ENCODE results near the gene CAPN10. TPM values are rescaled to one million over a fixed set of nuclear protein-coding genes. Genes with fewer than 3 reads are reported as not detected.

The CAPN10 gene
- total RNA-seq, 2 donors from 2014 or later = 25.5 to 68.4 TPM

GRCh38 chr2:240583774-240584173 lies 2.8 kb upstream of the CAPN10 start:
- no peaks in the 10 kb centered on the region for H3K27me3 ChIP-seq (replicated peaks; ENCODE audit: insufficient read depth)
- H3K4me3 ChIP-seq = no peak overlapping the region
- H3K9me3 ChIP-seq = no peaks in the 10 kb centered on the region
- no peak overlapping the region for H3K27ac ChIP-seq
- WGBS = 87% methylated on average over 4 of the region's 4 CpGs
- H3K4me1 ChIP-seq (replicated peaks) = peaks cover 19% of the 10 kb centered on the region
- DNase-seq (ENCODE audit: low spot score) = no peak
- intact Hi-C loops (cut with DNase I) = no loop called here
- no peaks in the 10 kb centered on the region for H3K36me3 ChIP-seq
- TF ChIP-seq POLR2AphosphoS5 (IDR thresholded peaks at IDR 0.05) (no peak), CTCF (IDR thresholded peaks at IDR 0.05) (no peak), POLR2A (IDR thresholded peaks at IDR 0.05) (no peak)

- H3K9me3 ChIP-seq = no peaks in the 10 kb centered on the region
- no peak overlapping the region for H3K4me3 ChIP-seq
- no peak overlapping the region for H3K27ac ChIP-seq
- WGBS = 89% methylated on average over 4 of the region's 4 CpGs
- TF ChIP-seq POLR2A (IDR thresholded peaks at IDR 0.05) (no peak), CTCF (IDR thresholded peaks at IDR 0.05) (no peak), POLR2AphosphoS5 (IDR thresholded peaks at IDR 0.05) (no peak)
- no peaks in the 10 kb centered on the region for H3K27me3 ChIP-seq (replicated peaks; ENCODE audit: insufficient read depth)
- H3K36me3 ChIP-seq = no peaks in the 10 kb centered on the region
- intact Hi-C loops (cut with DNase I) = no loop called here
- peaks cover 19% of the 10 kb centered on the region for H3K4me1 ChIP-seq (replicated peaks)
- DNase-seq (ENCODE audit: low spot score) = no peak
Observed at GRCh38 chr2:240584486-240585031, 2.0 kb upstream of the CAPN10 start.

GRCh38 chr2:240585101-240585500 lies 1.4 kb upstream of the CAPN10 start:
- no peak overlapping the region for H3K27ac ChIP-seq
- H3K27me3 ChIP-seq (replicated peaks; ENCODE audit: insufficient read depth) = no peaks in the 10 kb centered on the region
- peak overlapping the region; percentile 91 to 92 for H3K4me3 ChIP-seq
- DNase-seq (ENCODE audit: low spot score) = no peak
- H3K9me3 ChIP-seq = no peaks in the 10 kb centered on the region
- peaks cover 19% of the 10 kb centered on the region for H3K4me1 ChIP-seq (replicated peaks)
- intact Hi-C loops (cut with DNase I) = no loop called here
- H3K36me3 ChIP-seq = no peaks in the 10 kb centered on the region
- TF ChIP-seq POLR2AphosphoS5 (IDR thresholded peaks at IDR 0.05) = no peak
- no peak for TF ChIP-seq POLR2A (IDR thresholded peaks at IDR 0.05)
- TF ChIP-seq CTCF (IDR thresholded peaks at IDR 0.05) = no peak
- WGBS = 83% methylated on average over 6 of the region's 6 CpGs

GRCh38 chr2:240585681-240586197 lies 795 bp upstream of the CAPN10 start:
- WGBS = 2% methylated on average over 20 of the region's 20 CpGs
- TF ChIP-seq CTCF (IDR thresholded peaks at IDR 0.05) (no peak), POLR2AphosphoS5 (IDR thresholded peaks at IDR 0.05) (no peak), POLR2A (IDR thresholded peaks at IDR 0.05) (no peak)
- DNase-seq (ENCODE audit: low spot score) = no peak
- intact Hi-C loops (cut with DNase I) = loop anchor here (2.0 kb wide), 1 partner anchor 25 kb away; the partner anchor contains the start of gene DUSP28
- Histone ChIP-seq H3K36me3 (no peaks in the 10 kb centered on the region), H3K4me3 (peak overlapping the region; percentile 91 to 92), H3K27ac (peak overlapping the region; percentile 92 to 98), H3K9me3 (no peaks in the 10 kb centered on the region), H3K27me3 (replicated peaks; ENCODE audit: insufficient read depth) (no peaks in the 10 kb centered on the region), H3K4me1 (replicated peaks) (peaks cover 19% of the 10 kb centered on the region)

All from prostate gland (tissue), 2 donors.